B cell (primary cell): ENCODE data around the gene CAMSAP2. TPM values are rescaled to one million over a fixed set of nuclear protein-coding genes. Genes with fewer than 3 reads are reported as not detected.

ENCODE experiments used
- ATAC-seq: fragments of 200-7000 bp; cut with Tn5 transposase; one replicate; pipeline ENCODE4 v1.10.0; 2021; ENCODE audit warnings: low read depth, mild to moderate bottlenecking, moderate number of reproducible peaks, moderate library complexity
- CTCF ChIA-PET: fragments of 350-600 bp; sonication (Branson Sonifier 250); formaldehyde crosslinking; loops from one replicate; lab custom pipeline; 2021; ENCODE audit warnings: antibody characterized with exemption, inconsistent platforms; lab: Charles Lee
- POLR2A ChIA-PET: fragments of 350-600 bp; sonication (Branson Sonifier 250); formaldehyde crosslinking; loops from one replicate; lab custom pipeline; 2021; ENCODE audit warnings: antibody characterized with exemption; lab: Charles Lee
- DNase-seq: peaks from one replicate; pipeline ENCODE4 v3.0.0; 2013
- H2AFZ ChIP-seq: 2 replicates; pipeline ENCODE4 v1.6.1; 2012; ENCODE audit warnings: mild to moderate bottlenecking, low read depth, low read length; ENCODE audit not compliant: insufficient read depth, poor library complexity, severe bottlenecking
- H3K27ac ChIP-seq, 2 donors: 1 replicate in 1 of 2; 2 replicates in 1 of 2; pipeline ENCODE4 v1.5.1; 2012 to 2013; ENCODE audit warnings: low read length in 2 of 2, mild to moderate bottlenecking in 2 of 2, moderate library complexity in 1 of 2
- H3K27me3 ChIP-seq, 4 experiments: fragments of 200-600 bp in 1 of 4; sonication (generic) in 1 of 4; replicated peaks in 1 of 4; 1 replicate in 2 of 4; 2 replicates in 2 of 4; pipeline versions ENCODE4 v1.6.1 to v1.7.0; 2013 to 2016; ENCODE audit warnings: low read length in 3 of 4, mild to moderate bottlenecking in 2 of 4, mixed read lengths in 1 of 4, moderate library complexity in 1 of 4; ENCODE audit not compliant: insufficient read depth in 4 of 4, control insufficient read depth in 3 of 4; ENCODE audit errors: control extremely low read depth in 1 of 4
- H3K36me3 ChIP-seq, 2 experiments: replicated peaks in 1 of 2; 1 replicate in 1 of 2; 2 replicates in 1 of 2; pipeline versions ENCODE4 v1.6.1 to v1.7.1; 2013; ENCODE audit warnings: low read length in 1 of 2; ENCODE audit not compliant: insufficient read depth in 2 of 2, control insufficient read depth in 1 of 2; ENCODE audit errors: control extremely low read depth in 1 of 2, extremely low read depth in 1 of 2
- H3K4me1 ChIP-seq, 2 donors: fragments of 200-600 bp in 1 of 2; sonication (generic) in 1 of 2; 1 replicate in 1 of 2; 2 replicates in 1 of 2; pipeline versions ENCODE4 v1.5.1 to v1.6.1; 2013 to 2017; ENCODE audit warnings: low read length in 2 of 2; ENCODE audit not compliant: control insufficient read depth in 2 of 2, insufficient read depth in 2 of 2
- H3K4me2 ChIP-seq: replicated peaks from 2 replicates; pipeline ENCODE3; 2012; ENCODE audit warnings: mild to moderate bottlenecking, low read depth, low read length; ENCODE audit not compliant: poor library complexity, severe bottlenecking
- H3K4me3 ChIP-seq, 5 experiments: fragments of 200-600 bp in 1 of 5; sonication (generic) in 1 of 5; 1 replicate in 3 of 5; 2 replicates in 2 of 5; pipeline versions ENCODE4 v1.5.1 to v1.7.0; 2011 to 2016; ENCODE audit warnings: low read length in 4 of 5, mild to moderate bottlenecking in 4 of 5, low read depth in 2 of 5, control low read depth in 1 of 5, moderate library complexity in 1 of 5; ENCODE audit not compliant: insufficient read depth in 1 of 5; ENCODE audit errors: control extremely low read depth in 1 of 5, extremely low read depth in 1 of 5
- H3K79me2 ChIP-seq: fragments of 200-600 bp; sonication (generic); one replicate; pipeline ENCODE4 v1.6.0; 2016; ENCODE audit warnings: low read length; ENCODE audit not compliant: control insufficient read depth, insufficient read depth
- H3K9ac ChIP-seq: fragments of 200-600 bp; sonication (generic); 2 replicates; pipeline ENCODE4 v1.6.1; 2017; ENCODE audit warnings: mild to moderate bottlenecking, low read length, moderate library complexity
- H3K9me3 ChIP-seq, 3 donors: one replicate each; pipeline versions ENCODE4 v1.6.1 to v1.7.1; 2013; ENCODE audit warnings: low read length in 2 of 3; ENCODE audit not compliant: control insufficient read depth in 2 of 3, insufficient read depth in 1 of 3; ENCODE audit errors: control extremely low read depth in 1 of 3
- H4K20me1 ChIP-seq: 2 replicates; pipeline ENCODE4 v1.6.0; 2012; ENCODE audit warnings: mild to moderate bottlenecking, low read length; ENCODE audit not compliant: insufficient read depth, control insufficient read depth, poor library complexity, severe bottlenecking
- H3K27ac Mint-ChIP-seq: one replicate; pipeline ENCODE4 v1.8.0; 2021; ENCODE audit warnings: mixed read lengths
- H3K27me3 Mint-ChIP-seq: one replicate; pipeline ENCODE4 v1.8.0; 2021; ENCODE audit warnings: mixed read lengths
- H3K4me1 Mint-ChIP-seq: one replicate; pipeline ENCODE4 v1.8.0; 2021; ENCODE audit warnings: mixed read lengths
- H3K4me3 Mint-ChIP-seq: one replicate; pipeline ENCODE4 v1.8.0; 2021; ENCODE audit warnings: mixed read lengths
- H3K9me3 Mint-ChIP-seq: one replicate; pipeline ENCODE4 v1.8.0; 2022; ENCODE audit warnings: mixed read lengths; ENCODE audit not compliant: insufficient read depth
- CTCF ChIP-seq: fragments of 200-600 bp; IDR thresholded peaks from one replicate; pipeline ENCODE4 v1.8.0; 2022; ENCODE audit warnings: antibody characterized with exemption, mild to moderate bottlenecking
- EZH2 ChIP-seq: IDR thresholded peaks from 2 replicates; pipeline ENCODE4 v1.6.1; 2012; ENCODE audit warnings: borderline replicate concordance, low read depth, mild to moderate bottlenecking, moderate library complexity, low read length; ENCODE audit not compliant: insufficient read depth, poor library complexity, severe bottlenecking
- WGBS: methylation state at CpG from one replicate; pipeline ENCODE4 v1.1.5; 2013; ENCODE audit warnings: missing lambda C conversion rate; ENCODE audit not compliant: insufficient coverage; 5-methylcytosine and 5-hydroxymethylcytosine counted together
- intact Hi-C: fragments of 100-400 bp; cut with micrococcal nuclease; formaldehyde crosslinking; loops from one replicate; pipeline ENCODE4 v1.10.0; 2022
- polyA plus RNA-seq: library from polyadenylated mRNA; depleted of rRNA; stranded (reverse); fragments of >200 nt; gene quantifications from 2 replicates; pipeline ENCODE4 v1.2.3, GENCODE V29; 2012
- total RNA-seq, 2 donors: library from RNA; stranded (reverse); fragments of 120-200 nt in 1 of 2; gene quantifications; 1 replicate in 1 of 2; 2 replicates in 1 of 2; pipeline versions ENCODE4 v1.2.3 to v1.2.4, GENCODE V29; 2013 to 2022

Gene CAMSAP2
- total and polyA plus RNA-seq, 2 donors (not counting 1 experiment from before 2014, with no cell fraction given), result 0.10 to 2.1 TPM

GRCh38 chr1:200894712-200895442, 156.2 kb downstream of the CAMSAP2 start, which contains the start of gene INAVA:
TSS of gene INAVA (plus strand) at chr1:200894900. CDS start at chr1:200898401, 3,501 bp downstream.
- ChIA-PET POLR2A (no interaction called here), CTCF (no interaction called here)
- Histone ChIP-seq H3K4me2 (no peak within 1 kb of the TSS), H3K79me2 (no peaks in the 10 kb centered on the region), H3K9ac (no peak within 1 kb of the TSS), H3K4me1 (peaks cover 28 to 38% of the 10 kb centered on the region in 2 donors), H3K27me3 (peaks cover 0 to 40% (median 16%) of the 10 kb centered on the region in 4 experiments), H3K36me3 (no peaks in the 10 kb centered on the region), H3K4me3 (no peak within 1 kb of the TSS), H3K9me3 (no peaks in the 10 kb centered on the region), H2AFZ (no peak within 1 kb of the TSS), H4K20me1 (no peaks in the 10 kb centered on the region), H3K27ac (no peak within 1 kb of the TSS)
- H3K9me3 Mint-ChIP-seq, result no peaks in the 10 kb centered on the region
- TF ChIP-seq CTCF (no peak), EZH2 (no peak)
- no peak for ATAC-seq
- WGBS, result 94% methylated on average over 13 of the region's 15 CpGs
- H3K4me3 Mint-ChIP-seq, result no peak within 1 kb of the TSS
- DNase-seq, result no peak
- intact Hi-C loops, result no loop called here
- peaks cover 34% of the 10 kb centered on the region for H3K4me1 Mint-ChIP-seq
- H3K27me3 Mint-ChIP-seq, result peaks cover 19% of the 10 kb centered on the region
- no peak within 1 kb of the TSS for H3K27ac Mint-ChIP-seq

DNA sequence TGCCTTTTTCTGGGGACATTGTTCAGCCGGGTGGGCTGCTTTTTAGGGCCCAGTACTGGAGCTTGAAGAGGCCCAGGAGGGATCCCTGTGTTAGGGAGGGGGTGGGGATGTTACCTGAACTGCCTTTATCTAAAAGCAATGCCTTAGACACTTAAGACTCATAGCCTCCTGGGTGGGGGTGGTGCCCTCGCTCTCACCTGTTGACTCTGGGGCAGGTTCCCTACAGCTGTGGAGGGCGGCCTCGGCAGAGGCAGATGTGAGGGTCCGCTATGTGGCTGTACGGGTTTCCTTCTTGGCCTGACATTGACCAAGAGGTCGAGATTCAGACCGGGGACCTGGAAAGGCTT, 156.7 kb downstream of the CAMSAP2 start:
- H3K4me3 ChIP-seq, result no peak overlapping the region
- no peak for DNase-seq
- CTCF ChIA-PET, result no interaction called here

More for the DNA sequence above, 156.7 kb downstream of the CAMSAP2 start:
- POLR2A ChIA-PET, result no interaction called here
- intact Hi-C loops, result no loop called here
- Mint-ChIP-seq H3K9me3 (no peaks in the 10 kb centered on the region), H3K4me3 (no peak overlapping the region), H3K27me3 (peaks cover 17% of the 10 kb centered on the region), H3K4me1 (peaks cover 31% of the 10 kb centered on the region), H3K27ac (no peak overlapping the region)
- ATAC-seq, result no peak
- Histone ChIP-seq H3K4me1 (peaks cover 28 to 34% of the 10 kb centered on the region in 2 donors), H3K27me3 (peaks cover 0 to 36% (median 16%) of the 10 kb centered on the region in 4 experiments), H3K9ac (no peak overlapping the region), H3K27ac (no peak overlapping the region), H3K9me3 (no peaks in the 10 kb centered on the region), H4K20me1 (no peaks in the 10 kb centered on the region), H3K79me2 (no peaks in the 10 kb centered on the region), H3K4me2 (no peak overlapping the region), H3K36me3 (no peaks in the 10 kb centered on the region), H2AFZ (no peak overlapping the region)
- 68% methylated on average over 7 of the region's 8 CpGs for WGBS
- TF ChIP-seq EZH2 (no peak), CTCF (no peak)
